ENCODE results near the gene CDH16. TPM values are rescaled to one million over a fixed set of nuclear protein-coding genes. Genes with fewer than 3 reads are reported as not detected.

CDH16 gene
- total and polyA plus RNA-seq, 2 of the 13 experiments (the other 11 are each of a cell fraction or from before 2014, with no cell fraction given), result 2.7 to 3.9 TPM

DNA sequence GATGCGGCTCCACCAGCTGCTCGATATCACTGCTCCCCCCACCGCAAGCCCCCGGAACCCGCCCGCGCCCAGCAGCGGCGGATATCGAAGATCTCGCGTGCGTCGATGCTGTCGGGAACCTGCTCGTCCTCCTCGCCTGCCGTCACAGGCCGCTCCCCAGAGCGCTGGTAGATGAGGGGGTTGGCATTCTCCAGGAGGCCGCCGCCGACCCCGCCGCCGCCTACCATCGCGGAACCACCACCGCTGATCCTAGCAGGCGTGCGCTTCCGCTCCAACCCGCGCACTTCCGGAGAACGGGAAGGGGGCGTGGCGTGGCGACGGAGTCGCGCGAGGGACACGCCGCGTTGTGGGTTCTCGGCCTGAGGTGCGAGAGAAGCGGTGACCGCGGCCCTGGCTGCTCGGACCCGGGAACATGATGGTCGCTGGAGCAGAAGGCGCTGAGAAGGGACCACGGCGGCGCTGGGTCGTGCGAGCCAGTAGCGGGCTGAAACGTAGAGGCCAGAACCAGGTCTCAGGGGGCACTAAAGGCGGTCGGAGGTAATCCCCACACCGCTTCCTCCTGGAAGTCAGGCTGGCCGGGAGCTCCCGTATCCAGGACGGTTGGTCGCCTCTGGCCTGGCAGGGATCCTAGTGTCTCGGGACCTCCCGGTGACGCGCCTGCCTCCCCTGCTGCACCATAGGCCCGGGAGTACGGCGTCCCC, 15.6 kb upstream of the CDH16 start, which contains the start of gene CIAO2B (continued):
- TF ChIP-seq NFAT5 (CRISPR knock-in tag; IDR thresholded peaks at IDR 0.05) (peak; percentile 78), HMGXB4 (CRISPR knock-in tag; IDR thresholded peaks at IDR 0.05; ENCODE audit: borderline replicate concordance in 1 of 2, low read depth in 1 of 2) (peak; percentile 96 to 99), EHMT2 (IDR thresholded peaks at IDR 0.05; ENCODE audit: borderline replicate concordance, low read depth, low read length) (no peak), ZNF232 (CRISPR knock-in tag; IDR thresholded peaks at IDR 0.05; ENCODE audit: borderline replicate concordance) (peak; percentile 80), PCBP2 (optimal IDR thresholded peaks at IDR 0.05; ENCODE audit: low read depth, low read length, poor library complexity, severe bottlenecking) (no peak), SMC3 (IDR thresholded peaks at IDR 0.05; ENCODE audit: low read length) (no peak), FUBP1 (CRISPR knock-in tag; IDR thresholded peaks at IDR 0.05; ENCODE audit: borderline replicate concordance) (no peak), KLF6 (CRISPR knock-in tag; IDR thresholded peaks at IDR 0.05) (peak; percentile 98), SIX1 (CRISPR knock-in tag; IDR thresholded peaks at IDR 0.05; ENCODE audit: borderline replicate concordance) (no peak), FOXO1 (CRISPR knock-in tag; IDR thresholded peaks at IDR 0.05) (peak; percentile 83), E2F5 (CRISPR knock-in tag; conservative IDR thresholded peaks at IDR 0.05) (peak; percentile 58)
- TF ChIP-seq, protein P1, sequence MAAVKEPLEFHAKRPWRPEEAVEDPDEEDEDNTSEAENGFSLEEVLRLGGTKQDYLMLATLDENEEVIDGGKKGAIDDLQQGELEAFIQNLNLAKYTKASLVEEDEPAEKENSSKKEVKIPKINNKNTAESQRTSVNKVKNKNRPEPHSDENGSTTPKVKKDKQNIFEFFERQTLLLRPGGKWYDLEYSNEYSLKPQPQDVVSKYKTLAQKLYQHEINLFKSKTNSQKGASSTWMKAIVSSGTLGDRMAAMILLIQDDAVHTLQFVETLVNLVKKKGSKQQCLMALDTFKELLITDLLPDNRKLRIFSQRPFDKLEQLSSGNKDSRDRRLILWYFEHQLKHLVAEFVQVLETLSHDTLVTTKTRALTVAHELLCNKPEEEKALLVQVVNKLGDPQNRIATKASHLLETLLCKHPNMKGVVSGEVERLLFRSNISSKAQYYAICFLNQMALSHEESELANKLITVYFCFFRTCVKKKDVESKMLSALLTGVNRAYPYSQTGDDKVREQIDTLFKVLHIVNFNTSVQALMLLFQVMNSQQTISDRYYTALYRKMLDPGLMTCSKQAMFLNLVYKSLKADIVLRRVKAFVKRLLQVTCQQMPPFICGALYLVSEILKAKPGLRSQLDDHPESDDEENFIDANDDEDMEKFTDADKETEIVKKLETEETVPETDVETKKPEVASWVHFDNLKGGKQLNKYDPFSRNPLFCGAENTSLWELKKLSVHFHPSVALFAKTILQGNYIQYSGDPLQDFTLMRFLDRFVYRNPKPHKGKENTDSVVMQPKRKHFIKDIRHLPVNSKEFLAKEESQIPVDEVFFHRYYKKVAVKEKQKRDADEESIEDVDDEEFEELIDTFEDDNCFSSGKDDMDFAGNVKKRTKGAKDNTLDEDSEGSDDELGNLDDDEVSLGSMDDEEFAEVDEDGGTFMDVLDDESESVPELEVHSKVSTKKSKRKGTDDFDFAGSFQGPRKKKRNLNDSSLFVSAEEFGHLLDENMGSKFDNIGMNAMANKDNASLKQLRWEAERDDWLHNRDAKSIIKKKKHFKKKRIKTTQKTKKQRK (IDR thresholded peaks at IDR 0.05; ENCODE audit: low read length), result no peak
- TF ChIP-seq, protein P2, sequence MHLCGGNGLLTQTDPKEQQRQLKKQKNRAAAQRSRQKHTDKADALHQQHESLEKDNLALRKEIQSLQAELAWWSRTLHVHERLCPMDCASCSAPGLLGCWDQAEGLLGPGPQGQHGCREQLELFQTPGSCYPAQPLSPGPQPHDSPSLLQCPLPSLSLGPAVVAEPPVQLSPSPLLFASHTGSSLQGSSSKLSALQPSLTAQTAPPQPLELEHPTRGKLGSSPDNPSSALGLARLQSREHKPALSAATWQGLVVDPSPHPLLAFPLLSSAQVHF (CRISPR knock-in tag; IDR thresholded peaks at IDR 0.05), result peak; percentile 29; the same call in 1 of the 2 replicates

All from HepG2 (cell line).